DMS53 treated with DMSO at 0.1 percent for 48 hours (cell line): ENCODE results near the gene VSTM2L.

Experiments used
- DNase-seq: peaks from one replicate; lab custom pipeline; 2025; ENCODE audit not compliant: unreplicated experiment; lab: John Stamatoyannopoulos, UW

VSTM2L gene

GRCh38 chr20:37936041-37936440 lies 33.1 kb downstream of the VSTM2L start:
- DNase-seq = no peak

- DNase-seq = no peak
These were observed 33.5 kb downstream of the VSTM2L start for GRCh38 chr20:37936451-37936850.

- no peak for DNase-seq
These were observed 34.8 kb downstream of the VSTM2L start for GRCh38 chr20:37937686-37938085.

DNA sequence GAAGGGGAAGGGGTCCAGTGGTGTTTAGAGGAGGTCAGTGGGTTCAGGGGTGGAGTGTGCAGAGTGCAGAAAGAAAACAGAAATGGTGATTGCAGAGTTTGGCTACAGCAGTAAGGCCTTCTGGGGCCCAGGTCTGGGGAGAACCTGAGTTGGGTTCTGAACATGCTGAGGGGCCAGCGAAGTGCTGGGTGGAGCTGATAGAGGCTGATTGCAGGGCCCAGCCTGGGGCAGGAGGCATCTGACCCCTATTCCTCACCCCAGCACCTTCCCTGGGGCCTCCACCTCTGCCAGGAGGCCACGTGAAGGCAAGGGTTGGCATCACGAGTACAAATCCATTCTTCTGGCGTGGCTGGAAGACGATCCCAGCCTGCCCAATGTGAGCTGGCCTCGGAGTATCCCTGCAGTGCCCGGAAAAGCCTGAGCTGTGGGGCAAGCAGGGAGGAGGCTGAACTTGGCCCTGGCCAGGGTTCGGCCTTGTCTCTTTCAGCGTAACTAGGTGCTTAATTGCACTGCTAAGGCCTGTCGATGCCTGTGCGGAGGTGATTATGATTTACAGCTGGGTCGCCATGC lies 35.3 kb downstream of the VSTM2L start:
- DNase-seq = no peak

GRCh38 chr20:37938954-37939353 lies 36.0 kb downstream of the VSTM2L start:
- DNase-seq = no peak

- DNase-seq = no peak
These were observed 37.0 kb downstream of the VSTM2L start for GRCh38 chr20:37939701-37940560.

DNA sequence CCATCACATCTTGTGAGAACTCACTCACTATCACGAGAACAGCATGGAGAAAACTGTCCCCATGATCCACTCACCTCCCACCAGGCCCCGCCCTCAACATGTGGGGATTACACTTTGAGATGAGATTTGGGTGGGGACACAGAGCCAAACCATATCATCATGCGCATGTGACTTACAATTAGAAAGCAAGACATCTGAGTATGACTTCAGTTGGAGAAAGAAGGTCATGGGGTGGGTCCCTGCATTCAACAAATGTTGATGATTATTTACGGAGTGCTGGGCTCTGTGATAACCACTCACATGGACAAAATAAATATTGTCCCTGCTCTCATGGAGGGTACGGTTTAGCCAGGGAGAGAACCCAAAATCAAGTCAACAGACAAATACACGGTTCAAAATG lies 37.9 kb downstream of the VSTM2L start:
- no peak for DNase-seq

DNA sequence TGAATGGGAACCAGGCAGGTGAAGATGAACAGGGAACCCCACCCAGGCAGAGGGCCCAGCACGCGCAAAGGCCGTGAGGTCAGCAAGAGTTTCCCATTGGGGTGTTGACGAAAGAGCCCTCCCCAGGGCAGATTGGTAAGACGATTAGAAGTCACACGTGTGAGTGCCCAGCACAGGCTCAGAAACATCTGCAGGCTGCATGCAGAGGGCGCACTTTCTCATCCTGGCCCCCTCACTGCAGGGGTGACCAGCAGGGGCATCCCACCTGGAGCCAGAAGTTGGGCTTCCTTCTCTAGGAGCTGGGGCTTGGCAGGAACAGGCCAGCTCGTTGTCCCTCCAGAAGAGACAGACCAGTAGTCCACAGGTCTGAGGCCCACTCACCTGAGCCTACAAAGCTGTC lies 38.4 kb downstream of the VSTM2L start:
- DNase-seq = no peak

GRCh38 chr20:37941992-37942391 lies 39.1 kb downstream of the VSTM2L start:
- no peak for DNase-seq

GRCh38 chr20:37943033-37943432 lies 40.1 kb downstream of the VSTM2L start:
- no peak for DNase-seq

DNA sequence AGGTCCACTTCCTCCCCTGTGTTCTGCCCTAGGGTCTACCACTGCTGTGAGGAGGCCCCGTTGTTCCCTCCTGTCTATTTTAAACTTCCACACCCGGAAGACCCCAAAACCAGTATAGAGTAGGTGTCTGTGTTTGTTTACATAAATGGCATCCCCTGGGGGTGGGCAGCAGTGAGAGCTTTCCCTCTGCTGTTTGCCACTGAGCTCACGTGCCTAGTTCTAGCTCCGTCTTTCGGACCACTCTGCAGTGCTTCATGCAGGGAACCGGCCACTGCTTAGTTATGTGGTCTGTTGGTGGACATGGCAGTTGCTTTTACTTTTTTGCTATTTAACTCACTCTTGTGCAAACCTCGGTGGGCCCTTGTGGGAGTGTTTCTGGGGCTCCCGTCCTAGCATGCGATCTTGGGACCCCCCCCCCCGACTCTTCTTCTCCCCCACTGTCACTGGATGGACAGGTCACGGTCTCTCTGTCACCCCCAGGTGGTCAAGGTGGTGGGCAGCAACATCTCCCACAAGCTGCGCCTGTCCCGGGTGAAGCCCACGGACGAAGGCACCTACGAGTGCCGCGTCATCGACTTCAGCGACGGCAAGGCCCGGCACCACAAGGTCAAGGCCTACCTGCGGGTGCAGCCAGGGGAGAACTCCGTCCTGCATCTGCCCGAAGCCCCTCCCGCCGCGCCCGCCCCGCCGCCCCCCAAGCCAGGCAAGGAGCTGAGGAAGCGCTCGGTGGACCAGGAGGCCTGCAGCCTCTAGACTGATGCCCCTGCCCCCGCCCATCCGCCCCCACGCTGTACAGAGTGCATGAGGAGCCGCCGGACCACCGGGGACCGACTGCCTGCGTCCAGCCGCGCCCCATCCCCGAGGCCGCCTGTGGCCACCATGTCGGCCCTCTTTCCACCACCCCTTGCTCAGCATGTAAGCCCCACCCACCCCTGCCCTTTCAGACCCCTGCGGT lies 40.9 kb downstream of the VSTM2L start:
- no peak for DNase-seq

DNA sequence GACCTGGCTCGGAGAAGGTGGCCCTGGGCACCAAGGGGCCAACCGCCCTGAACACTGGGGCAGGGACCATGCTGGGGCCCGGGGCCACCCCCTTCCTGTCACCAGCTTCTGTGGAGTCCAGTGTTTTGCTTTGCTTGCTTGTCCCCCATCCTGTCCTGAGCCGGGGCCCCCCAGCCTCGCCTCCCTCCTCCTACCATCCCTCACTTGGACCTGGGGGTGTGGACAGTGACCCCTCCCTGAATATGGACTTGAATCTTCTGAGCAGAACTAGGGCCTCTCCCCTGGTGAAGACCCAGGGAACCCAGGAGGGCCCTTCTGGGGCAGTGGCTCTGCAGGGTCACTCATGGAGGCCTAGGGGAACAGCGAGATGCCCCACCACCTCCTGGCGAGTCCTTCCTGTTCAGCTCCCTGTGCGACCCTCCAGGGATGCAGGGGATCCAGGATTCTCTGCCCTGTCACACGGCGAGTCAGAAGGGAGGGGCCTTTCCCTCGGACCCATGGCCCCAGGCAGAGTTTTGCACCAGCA lies 41.6 kb downstream of the VSTM2L start:
- no peak for DNase-seq

DNA sequence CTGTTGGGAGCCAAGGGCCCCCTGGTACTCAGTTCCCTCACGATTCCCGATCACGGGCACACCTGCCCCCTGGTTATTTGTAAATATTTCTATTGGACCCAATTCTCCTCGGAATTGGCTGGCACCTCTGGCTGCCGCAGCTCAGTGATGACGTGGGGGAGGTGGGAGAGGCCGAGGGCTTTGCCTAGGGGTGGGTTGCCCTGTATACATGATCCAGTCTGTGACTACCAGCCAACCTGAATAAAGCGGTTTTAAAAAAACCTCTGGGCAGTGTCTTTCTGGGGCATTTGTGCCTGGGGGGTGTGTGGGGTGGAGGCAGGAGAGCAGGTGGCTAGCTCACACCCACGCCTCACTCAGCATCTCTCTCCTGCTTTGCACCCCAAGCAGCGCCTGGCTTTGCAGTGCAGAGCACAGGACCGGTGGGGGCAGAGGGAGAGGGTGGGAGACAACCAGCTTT lies 42.2 kb downstream of the VSTM2L start:
- DNase-seq = no peak

GRCh38 chr20:37946946-37947345 lies 44.0 kb downstream of the VSTM2L start:
- DNase-seq = no peak

- no peak for DNase-seq
These were observed 45.0 kb downstream of the VSTM2L start for GRCh38 chr20:37947943-37948342.

- no peak for DNase-seq
These were observed 46.0 kb downstream of the VSTM2L start for GRCh38 chr20:37948956-37949355.

- no peak for DNase-seq
These were observed 51.3 kb downstream of the VSTM2L start for GRCh38 chr20:37954190-37954589.

- DNase-seq = no peak
These were observed 51.7 kb downstream of the VSTM2L start for GRCh38 chr20:37954626-37955025.

- no peak for DNase-seq
These were observed 52.6 kb downstream of the VSTM2L start for GRCh38 chr20:37955511-37955910.

DNA sequence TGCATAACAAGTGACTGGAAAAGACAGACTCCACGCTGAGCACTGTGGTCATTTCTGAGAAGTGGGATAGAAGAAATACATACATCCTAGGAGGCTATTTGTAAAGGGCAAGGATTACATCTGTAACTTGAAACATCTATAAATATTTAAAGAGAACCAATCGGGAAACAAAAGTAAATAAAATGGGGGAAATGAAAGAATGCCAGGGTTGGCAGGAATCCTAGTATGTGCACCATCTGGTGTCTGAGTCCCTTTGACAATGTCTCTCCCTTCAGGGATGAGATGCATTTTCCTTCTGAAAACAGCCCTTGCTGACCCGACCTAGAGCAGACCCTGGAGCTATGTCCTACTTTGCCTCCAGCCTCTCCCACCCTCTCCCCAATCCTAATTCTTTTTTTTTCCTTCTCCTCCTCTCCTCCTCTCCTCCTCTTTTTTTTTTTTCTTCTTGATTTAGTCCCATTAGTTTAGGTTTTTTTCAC lies 53.2 kb downstream of the VSTM2L start:
- DNase-seq = peak; percentile 91
